Measurements from ENCODE around the gene TPRN. TPM values are rescaled to one million over a fixed set of nuclear protein-coding genes. Genes with fewer than 3 reads are reported as not detected.
A peak's percentile ranks its signal among the peaks of the same experiment; 100 is the strongest.

Gene TPRN
- total and polyA plus RNA-seq, 5 donors from 2014 or later: 0.27 to 5.9 (median 0.46) TPM

DNA sequence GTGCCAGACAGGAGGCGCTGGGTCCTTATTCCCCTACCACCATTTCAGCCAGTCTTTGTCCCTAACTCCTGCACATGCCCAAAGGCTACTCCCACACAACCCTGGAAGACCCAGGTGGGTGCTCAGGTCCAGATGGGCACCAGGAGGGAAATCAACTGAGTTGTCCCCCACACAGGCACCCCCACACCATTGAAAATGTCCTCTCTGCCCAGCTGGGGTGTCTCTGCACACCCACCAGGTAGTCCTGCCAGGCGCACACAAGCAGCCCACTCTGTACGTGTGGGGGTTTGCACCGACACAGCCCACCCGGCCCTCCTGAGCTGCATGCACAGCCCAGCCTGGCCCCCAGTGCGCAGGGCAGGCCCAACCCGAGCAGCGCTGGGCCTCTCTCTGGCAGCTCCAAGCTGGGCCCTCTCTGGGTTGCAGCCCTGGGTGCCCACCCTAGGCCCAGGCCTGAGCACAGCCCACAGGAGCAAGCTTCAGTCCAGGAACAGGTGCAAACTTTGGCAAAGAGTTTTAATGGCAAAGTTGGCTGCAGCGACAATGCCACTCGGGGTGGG is 19.3 kb upstream of the TPRN start:
- peaks cover 0 to 10% (median 3%) of the 10 kb centered on the region in 4 donors for H3K4me1 Mint-ChIP-seq
- H3K27ac ChIP-seq (ENCODE audit: insufficient read depth, low read length, poor library complexity, severe bottlenecking): no peak overlapping the region
- H3K27ac Mint-ChIP-seq: no peak overlapping the region
- no peak for DNase-seq
- no peaks in the 10 kb centered on the region for H3K27me3 ChIP-seq (ENCODE audit: control insufficient read depth, insufficient read depth, low read length)
- no peaks in the 10 kb centered on the region for H3K36me3 ChIP-seq (ENCODE audit: control insufficient read depth, insufficient read depth, low read length)
- H3K27me3 Mint-ChIP-seq: no peaks in the 10 kb centered on the region
- no peaks in the 10 kb centered on the region for H3K9me3 Mint-ChIP-seq
- H3K4me3 ChIP-seq (ENCODE audit: low read depth, low read length): no peak overlapping the region
- H3K4me3 Mint-ChIP-seq: peak overlapping the region in 3 of 4 donors; percentile 11 to 46 (median 25)
- no peaks in the 10 kb centered on the region for H3K36me3 Mint-ChIP-seq
- H3K4me1 ChIP-seq (ENCODE audit: control insufficient read depth, insufficient read depth, low read length, poor library complexity, severe bottlenecking): peaks cover 17% of the 10 kb centered on the region
- ATAC-seq (ENCODE audit: low read depth in 2 of 2): no peak
- no peaks in the 10 kb centered on the region for H3K9me3 ChIP-seq (ENCODE audit: control insufficient read depth in 2 of 2, low read length in 2 of 2)

DNA sequence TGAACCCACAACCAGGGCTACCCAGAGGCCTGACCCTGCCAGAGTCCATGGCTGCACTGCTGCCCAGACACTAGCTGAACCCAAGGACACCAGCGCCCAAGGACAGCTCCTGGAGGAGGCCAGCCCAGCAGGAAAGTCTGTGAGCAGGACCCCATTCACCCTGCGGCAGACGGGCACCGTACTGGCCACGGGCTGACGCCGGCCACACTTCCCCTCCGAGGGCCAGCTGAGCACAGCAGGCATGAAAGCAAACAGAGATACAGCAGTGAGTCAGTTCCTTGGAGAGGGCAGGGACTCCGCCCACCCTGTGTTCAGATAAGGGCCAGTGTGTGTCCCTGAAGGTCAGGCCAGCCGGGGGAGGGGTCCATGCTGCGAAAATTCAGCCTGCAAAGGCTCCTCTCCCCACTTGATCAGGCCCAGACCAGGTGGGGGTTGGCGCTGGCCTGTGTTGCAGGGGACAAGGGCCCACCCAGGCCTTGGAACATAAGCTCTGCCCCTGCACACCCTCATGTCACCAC is 18.3 kb upstream of the TPRN start:
- H3K27me3 ChIP-seq (ENCODE audit: control insufficient read depth, insufficient read depth, low read length): no peaks in the 10 kb centered on the region
- H3K36me3 Mint-ChIP-seq: no peaks in the 10 kb centered on the region
- H3K4me3 Mint-ChIP-seq: no peak overlapping the region
- H3K4me1 Mint-ChIP-seq: peaks cover 0 to 6% (median 3%) of the 10 kb centered on the region in 4 donors
- H3K27ac Mint-ChIP-seq: no peak overlapping the region
- no peak overlapping the region for H3K4me3 ChIP-seq (ENCODE audit: low read depth, low read length)
- no peaks in the 10 kb centered on the region for H3K27me3 Mint-ChIP-seq
- DNase-seq (no peak), ATAC-seq (ENCODE audit: low read depth in 2 of 2) (no peak)
- H3K9me3 ChIP-seq (ENCODE audit: control insufficient read depth in 2 of 2, low read length in 2 of 2): no peaks in the 10 kb centered on the region
- H3K36me3 ChIP-seq (ENCODE audit: control insufficient read depth, insufficient read depth, low read length): no peaks in the 10 kb centered on the region
- H3K4me1 ChIP-seq (ENCODE audit: control insufficient read depth, insufficient read depth, low read length, poor library complexity, severe bottlenecking): peaks cover 13% of the 10 kb centered on the region
- no peak overlapping the region for H3K27ac ChIP-seq (ENCODE audit: insufficient read depth, low read length, poor library complexity, severe bottlenecking)
- no peaks in the 10 kb centered on the region for H3K9me3 Mint-ChIP-seq

DNA sequence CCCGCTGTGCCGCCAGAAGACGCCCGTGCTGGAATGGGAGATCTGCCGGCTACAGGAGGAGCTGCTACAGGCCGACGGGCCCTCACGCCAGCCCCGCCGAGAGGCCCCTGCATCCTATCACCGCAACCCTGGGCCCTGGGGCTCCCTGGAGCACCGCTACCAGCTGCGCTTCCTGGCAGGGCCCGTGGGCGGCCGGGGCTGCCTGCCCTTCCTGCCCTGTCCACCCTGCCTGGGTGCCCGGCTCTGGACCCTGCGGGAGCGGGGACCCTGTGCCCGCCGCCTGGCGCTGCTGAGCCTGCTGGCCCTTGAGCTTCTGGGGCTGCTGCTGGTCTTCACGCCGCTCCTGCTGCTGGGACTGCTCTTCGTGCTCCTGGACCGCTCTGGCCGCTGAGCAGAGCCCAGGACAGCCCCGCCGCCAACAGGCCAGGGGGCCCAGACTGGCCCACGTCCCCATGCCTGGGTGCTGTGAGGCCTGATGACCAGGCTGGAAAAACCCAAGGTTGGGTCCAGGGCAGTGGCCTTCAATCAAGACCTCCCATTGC is 17.7 kb upstream of the TPRN start:
- H3K27me3 Mint-ChIP-seq: no peaks in the 10 kb centered on the region
- no peaks in the 10 kb centered on the region for H3K9me3 Mint-ChIP-seq
- H3K36me3 Mint-ChIP-seq: no peaks in the 10 kb centered on the region

DNA sequence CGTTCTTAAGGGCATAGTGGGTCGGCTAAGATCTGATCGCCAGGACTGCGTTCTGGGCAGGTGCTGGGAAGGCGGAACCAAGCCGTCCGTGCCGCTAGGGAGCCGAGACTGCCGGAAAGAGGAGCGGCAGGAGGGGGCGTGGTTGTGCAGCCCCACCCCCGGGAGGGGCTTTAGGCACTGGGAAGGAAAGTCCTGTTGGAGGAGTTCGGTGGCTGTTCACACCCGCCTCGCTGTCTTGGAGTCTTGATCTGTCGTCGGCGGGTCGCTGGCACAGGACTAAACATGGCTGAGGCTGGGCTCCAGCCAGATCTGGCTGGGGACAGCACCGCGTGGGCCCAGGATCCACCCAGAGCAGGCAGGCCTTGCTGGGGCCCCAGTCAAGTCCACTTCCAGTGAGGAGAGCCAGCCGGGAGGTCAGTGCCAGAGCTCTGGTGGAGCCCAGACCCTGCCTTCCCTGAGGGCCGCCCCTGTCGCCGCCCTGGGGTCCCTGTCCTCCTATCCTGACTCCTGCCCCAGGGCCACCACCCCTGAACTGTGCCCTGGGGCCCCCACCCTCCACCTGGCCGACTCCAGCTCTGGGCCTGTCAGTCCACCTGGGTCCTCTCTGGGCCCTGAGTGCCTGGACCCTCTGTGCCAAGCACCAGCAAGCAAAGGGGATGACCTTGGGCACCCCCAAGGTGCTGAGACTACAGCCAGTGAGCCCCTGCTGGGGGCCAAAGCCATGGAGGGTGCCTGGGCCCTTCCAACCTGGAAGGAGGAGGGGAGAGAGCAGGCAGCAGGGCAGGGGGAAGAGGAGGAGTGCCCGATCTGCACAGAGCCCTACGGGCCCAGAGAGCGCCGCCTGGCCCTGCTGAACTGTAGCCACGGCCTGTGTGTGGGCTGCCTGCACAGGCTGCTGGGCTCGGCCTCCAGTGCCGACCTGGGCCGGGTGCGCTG is 17.0 kb upstream of the TPRN start:
- H3K27ac ChIP-seq (ENCODE audit: insufficient read depth, low read length, poor library complexity, severe bottlenecking): no peak overlapping the region

More for the DNA sequence above, 17.7 kb upstream of the TPRN start:
- peaks cover 0 to 6% (median under 1%) of the 10 kb centered on the region in 4 donors for H3K4me1 Mint-ChIP-seq
- Histone ChIP-seq H3K36me3 (ENCODE audit: control insufficient read depth, insufficient read depth, low read length) (no peaks in the 10 kb centered on the region), H3K9me3 (ENCODE audit: control insufficient read depth in 2 of 2, low read length in 2 of 2) (no peaks in the 10 kb centered on the region), H3K4me1 (ENCODE audit: control insufficient read depth, insufficient read depth, low read length, poor library complexity, severe bottlenecking) (peaks cover 10% of the 10 kb centered on the region), H3K4me3 (ENCODE audit: low read depth, low read length) (no peak overlapping the region), H3K27me3 (ENCODE audit: control insufficient read depth, insufficient read depth, low read length) (no peaks in the 10 kb centered on the region), H3K27ac (ENCODE audit: insufficient read depth, low read length, poor library complexity, severe bottlenecking) (no peak overlapping the region)
- H3K4me3 Mint-ChIP-seq: no peak overlapping the region
- no peak overlapping the region for H3K27ac Mint-ChIP-seq
- ATAC-seq (ENCODE audit: low read depth in 2 of 2) (no peak), DNase-seq (no peak)

DNA sequence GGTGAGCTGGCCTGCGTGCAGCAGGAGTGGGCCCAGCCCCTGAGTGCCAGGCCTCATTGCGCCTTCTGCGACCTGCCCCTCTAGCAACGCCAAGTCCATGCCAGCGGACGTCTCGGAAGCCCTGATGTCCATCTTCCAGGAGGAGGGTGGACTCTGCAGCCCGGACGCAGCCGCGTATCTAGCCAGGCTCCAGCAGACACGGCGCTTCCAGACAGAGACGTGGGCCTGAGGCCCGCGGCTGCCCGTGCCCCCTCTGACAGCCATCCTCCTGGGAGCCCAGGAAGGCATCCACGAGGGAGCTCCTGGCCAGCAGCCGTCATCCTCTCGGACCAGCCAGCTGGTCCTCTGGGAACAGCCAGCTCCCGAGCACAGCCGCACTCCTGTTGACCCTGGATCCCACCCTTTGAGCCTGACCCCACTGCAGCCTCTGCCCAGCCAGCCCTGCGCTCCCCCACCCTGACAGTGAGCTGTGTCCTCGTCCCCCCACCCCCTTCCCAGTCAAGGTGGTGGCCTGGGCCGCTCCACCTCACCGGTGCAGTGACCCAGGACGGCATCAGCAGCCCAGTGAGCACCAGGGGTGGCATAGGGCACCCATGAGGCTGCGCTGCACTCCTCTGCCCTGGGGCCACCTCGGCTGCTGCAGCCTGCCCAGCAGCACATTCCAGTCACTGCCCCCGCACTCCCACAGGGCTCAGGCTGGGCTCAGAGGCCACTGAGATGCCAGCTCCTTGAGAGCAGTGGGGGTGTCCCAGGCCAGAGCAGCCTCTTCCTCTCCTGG is 15.8 kb upstream of the TPRN start:
- H3K36me3 ChIP-seq (ENCODE audit: control insufficient read depth, insufficient read depth, low read length): no peaks in the 10 kb centered on the region
- no peak overlapping the region for H3K27ac Mint-ChIP-seq
- no peak for DNase-seq
- H3K4me3 ChIP-seq (ENCODE audit: low read depth, low read length): no peak overlapping the region
- ATAC-seq (ENCODE audit: low read depth in 2 of 2): no peak
- H3K4me1 ChIP-seq (ENCODE audit: control insufficient read depth, insufficient read depth, low read length, poor library complexity, severe bottlenecking): no peaks in the 10 kb centered on the region
- no peaks in the 10 kb centered on the region for H3K36me3 Mint-ChIP-seq
- no peak overlapping the region for H3K4me3 Mint-ChIP-seq
- H3K27me3 ChIP-seq (ENCODE audit: control insufficient read depth, insufficient read depth, low read length): no peaks in the 10 kb centered on the region
- H3K27ac ChIP-seq (ENCODE audit: insufficient read depth, low read length, poor library complexity, severe bottlenecking): no peak overlapping the region
- H3K27me3 Mint-ChIP-seq: no peaks in the 10 kb centered on the region
- H3K4me1 Mint-ChIP-seq: no peaks in the 10 kb centered on the region
- H3K9me3 ChIP-seq (ENCODE audit: control insufficient read depth in 2 of 2, low read length in 2 of 2): no peaks in the 10 kb centered on the region
- peaks cover 0 to under 1% (median 0%) of the 10 kb centered on the region in 7 donors for H3K9me3 Mint-ChIP-seq

More for the DNA sequence above, 17.0 kb upstream of the TPRN start:
- H3K4me1 Mint-ChIP-seq: no peaks in the 10 kb centered on the region
- no peak overlapping the region for H3K4me3 ChIP-seq (ENCODE audit: low read depth, low read length)
- ATAC-seq (ENCODE audit: low read depth in 2 of 2) (no peak), DNase-seq (no peak)
- no peaks in the 10 kb centered on the region for H3K9me3 Mint-ChIP-seq
- H3K36me3 Mint-ChIP-seq: no peaks in the 10 kb centered on the region
- no peaks in the 10 kb centered on the region for H3K36me3 ChIP-seq (ENCODE audit: control insufficient read depth, insufficient read depth, low read length)
- no peaks in the 10 kb centered on the region for H3K9me3 ChIP-seq (ENCODE audit: control insufficient read depth in 2 of 2, low read length in 2 of 2)
- H3K27ac Mint-ChIP-seq: no peak overlapping the region
- H3K27me3 ChIP-seq (ENCODE audit: control insufficient read depth, insufficient read depth, low read length): no peaks in the 10 kb centered on the region
- no peaks in the 10 kb centered on the region for H3K27me3 Mint-ChIP-seq
- peaks cover 4% of the 10 kb centered on the region for H3K4me1 ChIP-seq (ENCODE audit: control insufficient read depth, insufficient read depth, low read length, poor library complexity, severe bottlenecking)
- peak overlapping the region in 1 of 4 donors; percentile 47 for H3K4me3 Mint-ChIP-seq

DNA sequence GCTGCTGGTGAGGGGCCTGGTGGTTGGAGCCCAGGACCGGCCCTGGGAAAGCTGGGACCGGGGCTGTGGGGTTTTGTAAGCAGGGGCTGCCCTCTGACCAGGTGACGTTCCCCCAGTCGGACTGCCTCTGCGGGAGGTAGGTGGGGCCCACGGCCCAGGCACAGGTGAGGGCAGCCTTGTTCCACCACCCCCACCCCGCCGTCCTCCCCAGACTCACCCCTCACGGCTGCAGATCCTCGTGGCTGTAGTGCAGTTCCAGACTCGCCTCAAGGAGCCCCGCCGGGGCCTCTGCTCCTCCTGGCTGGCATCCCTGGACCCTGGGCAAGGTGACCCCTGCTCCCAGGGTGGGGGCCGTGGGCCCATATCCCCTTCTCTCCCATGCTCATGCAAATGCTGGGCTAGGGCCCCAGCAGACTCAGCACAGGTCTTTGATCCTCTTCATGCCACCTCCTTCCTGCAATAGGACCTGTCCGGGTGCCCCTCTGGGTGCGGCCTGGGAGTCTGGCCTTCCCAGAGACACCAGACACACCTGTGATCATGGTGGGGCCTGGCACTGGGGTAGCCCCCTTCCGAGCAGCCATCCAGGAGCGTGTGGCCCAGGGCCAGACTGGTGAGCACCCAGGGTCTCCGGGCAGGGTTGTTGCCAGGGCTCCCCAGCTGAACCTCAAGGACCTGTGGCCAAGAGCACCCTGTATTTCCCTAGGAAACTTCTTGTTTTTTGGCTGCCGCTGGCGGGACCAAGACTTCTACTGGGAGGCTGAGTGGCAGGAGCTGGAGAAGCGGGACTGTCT is 14.8 kb upstream of the TPRN start:
- H3K4me3 ChIP-seq (ENCODE audit: low read depth, low read length): no peak overlapping the region
- no peak overlapping the region for H3K27ac ChIP-seq (ENCODE audit: insufficient read depth, low read length, poor library complexity, severe bottlenecking)
- H3K4me1 ChIP-seq (ENCODE audit: control insufficient read depth, insufficient read depth, low read length, poor library complexity, severe bottlenecking): no peaks in the 10 kb centered on the region
- peaks cover 0 to 2% (median 0%) of the 10 kb centered on the region in 4 donors for H3K4me1 Mint-ChIP-seq
- H3K36me3 ChIP-seq (ENCODE audit: control insufficient read depth, insufficient read depth, low read length): peaks cover 3% of the 10 kb centered on the region
- DNase-seq: no peak
- no peak for ATAC-seq (ENCODE audit: low read depth in 2 of 2)
- H3K4me3 Mint-ChIP-seq: no peak overlapping the region
- H3K9me3 ChIP-seq (ENCODE audit: control insufficient read depth in 2 of 2, low read length in 2 of 2): no peaks in the 10 kb centered on the region
- peaks cover 0 to 1% (median 0%) of the 10 kb centered on the region in 7 donors for H3K9me3 Mint-ChIP-seq
- H3K36me3 Mint-ChIP-seq: no peaks in the 10 kb centered on the region
- H3K27me3 ChIP-seq (ENCODE audit: control insufficient read depth, insufficient read depth, low read length): no peaks in the 10 kb centered on the region
- H3K27ac Mint-ChIP-seq: no peak overlapping the region
- H3K27me3 Mint-ChIP-seq: no peaks in the 10 kb centered on the region

DNA sequence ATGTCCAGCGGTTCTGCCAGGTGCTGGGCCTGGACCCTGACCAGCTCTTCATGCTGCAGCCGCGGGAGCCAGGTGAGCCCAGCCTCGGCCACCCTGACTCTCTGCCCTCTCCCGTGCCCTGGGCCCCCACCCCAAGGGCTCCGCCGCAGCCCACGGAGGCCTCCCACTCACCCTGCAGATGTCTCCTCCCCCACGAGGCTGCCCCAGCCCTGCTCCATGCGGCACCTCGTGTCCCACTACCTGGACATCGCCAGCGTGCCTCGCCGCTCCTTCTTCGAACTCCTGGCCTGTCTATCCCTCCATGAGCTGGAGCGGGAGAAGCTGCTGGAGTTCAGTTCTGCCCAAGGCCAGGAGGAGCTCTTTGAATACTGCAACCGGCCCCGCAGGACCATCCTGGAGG is 14.1 kb upstream of the TPRN start:
- H3K9me3 Mint-ChIP-seq: peaks cover 0 to 1% (median 0%) of the 10 kb centered on the region in 7 donors
- H3K4me3 ChIP-seq (ENCODE audit: low read depth, low read length): no peak overlapping the region
- DNase-seq (no peak), ATAC-seq (ENCODE audit: low read depth in 2 of 2) (no peak)
- H3K9me3 ChIP-seq (ENCODE audit: control insufficient read depth in 2 of 2, low read length in 2 of 2): no peaks in the 10 kb centered on the region
- H3K36me3 ChIP-seq (ENCODE audit: control insufficient read depth, insufficient read depth, low read length): peaks cover 5% of the 10 kb centered on the region
- H3K27ac Mint-ChIP-seq: no peak overlapping the region
- no peak overlapping the region for H3K27ac ChIP-seq (ENCODE audit: insufficient read depth, low read length, poor library complexity, severe bottlenecking)
- H3K36me3 Mint-ChIP-seq: no peaks in the 10 kb centered on the region
- H3K27me3 ChIP-seq (ENCODE audit: control insufficient read depth, insufficient read depth, low read length): no peaks in the 10 kb centered on the region
- H3K4me1 ChIP-seq (ENCODE audit: control insufficient read depth, insufficient read depth, low read length, poor library complexity, severe bottlenecking): no peaks in the 10 kb centered on the region
- peaks cover 0 to 2% (median 0%) of the 10 kb centered on the region in 4 donors for H3K4me1 Mint-ChIP-seq
- peak overlapping the region in 1 of 4 donors; percentile 56 for H3K4me3 Mint-ChIP-seq
- no peaks in the 10 kb centered on the region for H3K27me3 Mint-ChIP-seq
